Fibroblast of villous mesenchyme (primary cell): ENCODE results near the gene CD300A. TPM values are rescaled to one million over a fixed set of nuclear protein-coding genes. Genes with fewer than 3 reads are reported as not detected.

Experiments used
- DNase-seq: peaks from one replicate; pipeline ENCODE4 v3.0.0-alpha.2; 2010; ENCODE audit warnings: low read depth
- H3K4me3 ChIP-seq: 2 replicates; pipeline ENCODE4 v1.5.1; 2011; ENCODE audit warnings: low read depth, mild to moderate bottlenecking, low read length
- total RNA-seq: library from RNA; depleted of rRNA; stranded (reverse); fragments of >200 nt; gene quantifications from 2 replicates; pipeline ENCODE4 v1.2.3, GENCODE V29; 2012
- TF ChIP-seq, protein P1 (sequence below): IDR thresholded peaks from 2 replicates; pipeline ENCODE4 v1.5.1; 2012; ENCODE audit warnings: low read depth, mild to moderate bottlenecking, low read length; ENCODE audit not compliant: insufficient read depth

CD300A gene
- total RNA-seq, result not detected in 2 replicates

DNA sequence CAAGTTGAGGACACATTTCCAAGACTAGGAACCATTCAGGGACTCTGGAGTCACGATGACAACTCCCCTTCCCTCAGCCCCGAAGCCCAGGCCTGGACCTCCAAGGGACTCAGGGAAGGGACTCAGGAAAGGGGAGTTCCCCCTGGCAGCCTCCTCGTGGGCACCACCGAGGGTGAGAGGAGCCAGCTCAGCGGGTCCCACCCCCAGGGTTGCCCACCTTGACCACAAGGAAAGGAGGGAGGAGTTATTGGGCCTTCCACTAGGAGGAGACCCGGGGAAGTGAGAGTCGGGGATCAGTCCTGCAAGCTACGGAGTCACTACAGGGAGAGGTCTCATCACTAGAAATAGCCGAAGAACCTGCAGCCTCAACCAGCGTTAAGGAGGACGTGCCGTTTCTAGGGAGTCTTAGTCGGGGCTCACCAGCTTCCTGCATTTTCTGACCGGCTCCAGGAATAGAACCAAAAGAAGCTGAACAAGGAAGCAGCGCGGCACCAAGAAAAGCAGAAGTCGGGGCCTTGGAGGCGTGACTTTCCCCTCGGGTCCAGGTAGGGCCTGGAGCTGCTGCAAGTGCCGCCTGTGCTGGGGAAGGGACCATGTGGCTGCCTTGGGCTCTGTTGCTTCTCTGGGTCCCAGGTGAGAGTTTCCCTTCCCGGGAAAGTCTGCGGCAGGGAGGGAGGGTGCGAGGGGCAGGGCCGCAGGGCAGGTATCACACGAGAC, at the start of gene CD300A:
TSS of gene CD300A (plus strand) at position 524 of the 717 bp plus-strand sequence. CDS start at position 594, 70 bp downstream.
- TF ChIP-seq, protein P1, sequence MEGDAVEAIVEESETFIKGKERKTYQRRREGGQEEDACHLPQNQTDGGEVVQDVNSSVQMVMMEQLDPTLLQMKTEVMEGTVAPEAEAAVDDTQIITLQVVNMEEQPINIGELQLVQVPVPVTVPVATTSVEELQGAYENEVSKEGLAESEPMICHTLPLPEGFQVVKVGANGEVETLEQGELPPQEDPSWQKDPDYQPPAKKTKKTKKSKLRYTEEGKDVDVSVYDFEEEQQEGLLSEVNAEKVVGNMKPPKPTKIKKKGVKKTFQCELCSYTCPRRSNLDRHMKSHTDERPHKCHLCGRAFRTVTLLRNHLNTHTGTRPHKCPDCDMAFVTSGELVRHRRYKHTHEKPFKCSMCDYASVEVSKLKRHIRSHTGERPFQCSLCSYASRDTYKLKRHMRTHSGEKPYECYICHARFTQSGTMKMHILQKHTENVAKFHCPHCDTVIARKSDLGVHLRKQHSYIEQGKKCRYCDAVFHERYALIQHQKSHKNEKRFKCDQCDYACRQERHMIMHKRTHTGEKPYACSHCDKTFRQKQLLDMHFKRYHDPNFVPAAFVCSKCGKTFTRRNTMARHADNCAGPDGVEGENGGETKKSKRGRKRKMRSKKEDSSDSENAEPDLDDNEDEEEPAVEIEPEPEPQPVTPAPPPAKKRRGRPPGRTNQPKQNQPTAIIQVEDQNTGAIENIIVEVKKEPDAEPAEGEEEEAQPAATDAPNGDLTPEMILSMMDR, result no peak
- DNase-seq, result no peak
- H3K4me3 ChIP-seq, result no peak within 1 kb of the TSS

GRCh38 chr17:74417178-74418045, 49.0 kb upstream of the CD300A start:
- DNase-seq, result no peak
- H3K4me3 ChIP-seq, result no peak overlapping the region
- TF ChIP-seq, protein P1, result no peak

DNA sequence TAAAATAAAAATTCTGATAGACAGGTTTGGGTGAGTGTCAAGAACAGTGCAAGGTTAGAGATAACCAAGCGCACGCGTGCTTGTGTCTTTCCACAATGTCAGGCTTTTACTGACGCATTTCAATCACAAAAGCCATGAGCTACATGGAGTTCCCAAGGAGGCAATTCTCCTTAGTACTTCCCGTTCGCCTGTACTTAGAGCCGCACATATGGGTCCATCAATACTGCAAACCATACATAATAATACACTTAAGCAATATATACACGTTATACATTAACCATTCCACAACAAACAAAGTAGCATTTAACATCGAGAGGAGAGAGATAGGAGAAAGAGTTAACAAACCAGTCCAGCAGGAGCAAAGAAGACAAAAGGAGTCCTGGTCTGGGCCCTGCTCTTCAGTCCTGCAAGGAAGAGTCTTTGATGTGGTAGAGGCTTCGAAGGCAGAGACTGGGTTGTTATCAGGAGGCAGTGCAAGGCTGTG, 46.5 kb upstream of the CD300A start:
- TF ChIP-seq, protein P1, result no peak
- H3K4me3 ChIP-seq, result no peak overlapping the region
- no peak for DNase-seq

DNA sequence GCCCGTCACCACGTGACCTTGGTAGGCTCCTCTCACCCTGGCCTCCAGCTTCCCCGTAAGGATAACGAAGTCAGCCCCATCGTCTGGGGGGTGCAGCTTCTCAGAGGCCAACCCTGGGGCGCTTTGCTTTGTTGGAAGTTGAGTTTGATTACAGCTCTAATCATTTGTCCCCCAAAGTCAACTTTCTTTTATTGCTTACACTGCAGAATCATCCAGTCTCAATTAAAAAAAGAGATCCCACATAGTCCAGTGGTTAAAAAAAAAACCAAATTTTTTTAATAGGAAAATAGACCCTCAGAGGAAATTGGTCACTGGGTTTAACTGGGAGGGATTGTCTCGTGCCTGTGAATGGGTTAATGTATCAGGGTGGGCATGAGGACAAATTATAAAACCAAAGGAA, 42.3 kb upstream of the CD300A start:
- TF ChIP-seq, protein P1, result no peak
- no peak for DNase-seq
- no peak overlapping the region for H3K4me3 ChIP-seq

- DNase-seq, result no peak
- no peak overlapping the region for H3K4me3 ChIP-seq
- TF ChIP-seq, protein P1, result no peak
Measured at GRCh38 chr17:74424657-74425056, 41.8 kb upstream of the CD300A start.

DNA sequence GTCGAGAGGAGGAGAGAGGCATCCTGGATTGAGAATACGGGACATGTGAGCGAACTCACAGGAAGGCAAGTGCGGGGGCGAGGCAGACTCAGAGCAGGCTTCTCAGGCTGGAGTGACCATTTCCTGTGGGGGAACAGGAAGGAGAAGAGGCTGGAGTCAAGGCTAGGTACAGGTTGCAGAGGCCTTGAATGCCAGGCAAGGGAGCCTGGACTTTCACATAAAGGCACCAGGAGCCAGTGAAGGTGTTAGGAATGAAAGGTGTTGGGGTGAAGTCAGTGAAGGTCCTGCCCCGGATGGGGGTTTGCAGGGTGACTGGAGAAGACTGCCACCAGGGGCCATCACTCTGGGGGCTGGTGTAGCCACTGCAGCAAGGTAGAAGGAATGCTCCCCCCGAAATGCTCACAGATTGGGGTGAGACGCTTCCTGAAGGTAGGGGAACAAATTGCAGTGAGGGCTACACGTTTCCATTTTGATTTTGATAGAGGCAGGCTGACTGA, 39.8 kb upstream of the CD300A start:
- no peak for DNase-seq
- TF ChIP-seq, protein P1, result no peak
- no peak overlapping the region for H3K4me3 ChIP-seq
